Stimulated activated CD4-positive, alpha-beta T cell treated with anti-CD3 and anti-CD28 coated beads, Interleukin-1b, Interleukin-23, amount 100 ng/mL, for 1 hour (primary cell): ENCODE results near the gene KIAA0513.
A peak's percentile ranks its signal among the peaks of the same experiment; 100 is the strongest.

Experiments
- DNase-seq, 2 donors: peaks; one replicate each; pipeline ENCODE4 v3.0.0-alpha.2; 2020; ENCODE audit warnings: low read depth in 2 of 2

KIAA0513 gene

DNA sequence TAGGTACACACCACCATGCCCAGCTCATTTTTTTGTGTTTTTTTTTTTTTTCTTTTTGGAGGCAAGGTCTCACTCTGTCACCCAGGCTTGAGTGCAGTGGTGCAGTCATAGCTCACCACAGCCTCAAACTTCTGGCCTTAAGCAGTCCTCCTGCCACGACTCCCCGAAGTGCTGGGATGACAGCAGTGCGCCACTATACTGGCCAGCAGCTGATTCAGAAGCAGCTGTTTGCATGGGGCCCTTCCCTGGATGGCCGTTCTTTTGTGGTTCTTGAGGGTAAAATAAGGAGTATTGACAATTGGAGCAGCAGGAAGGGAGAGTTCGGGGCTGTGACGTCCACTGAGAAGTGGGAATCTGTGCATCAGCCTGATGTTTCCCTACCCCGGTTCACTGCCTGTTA is 41.6 kb downstream of the KIAA0513 start:
- DNase-seq = no peak

- DNase-seq = no peak
These were observed 44.7 kb downstream of the KIAA0513 start for GRCh38 chr16:85072076-85072860.

DNA sequence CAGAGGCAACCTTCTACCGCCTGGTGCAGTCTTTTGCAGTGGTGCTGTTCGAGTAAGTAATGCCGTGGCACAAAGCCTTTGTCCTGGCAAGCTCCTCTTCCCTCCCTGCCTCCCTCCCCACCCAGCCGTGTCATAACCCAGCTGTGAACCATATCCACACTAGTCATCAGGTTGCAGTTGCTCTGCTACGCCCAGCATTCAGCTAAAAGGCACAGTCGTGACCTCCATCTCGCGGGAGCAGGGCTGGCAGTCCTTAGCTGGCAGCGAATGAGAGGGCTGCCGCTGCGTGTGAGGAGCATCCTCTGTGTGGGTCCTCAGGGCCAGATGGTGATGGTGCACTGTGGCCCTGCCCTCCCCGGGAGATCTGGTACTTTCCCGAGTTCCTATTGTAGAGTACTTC is 45.4 kb downstream of the KIAA0513 start:
- no peak for DNase-seq

DNA sequence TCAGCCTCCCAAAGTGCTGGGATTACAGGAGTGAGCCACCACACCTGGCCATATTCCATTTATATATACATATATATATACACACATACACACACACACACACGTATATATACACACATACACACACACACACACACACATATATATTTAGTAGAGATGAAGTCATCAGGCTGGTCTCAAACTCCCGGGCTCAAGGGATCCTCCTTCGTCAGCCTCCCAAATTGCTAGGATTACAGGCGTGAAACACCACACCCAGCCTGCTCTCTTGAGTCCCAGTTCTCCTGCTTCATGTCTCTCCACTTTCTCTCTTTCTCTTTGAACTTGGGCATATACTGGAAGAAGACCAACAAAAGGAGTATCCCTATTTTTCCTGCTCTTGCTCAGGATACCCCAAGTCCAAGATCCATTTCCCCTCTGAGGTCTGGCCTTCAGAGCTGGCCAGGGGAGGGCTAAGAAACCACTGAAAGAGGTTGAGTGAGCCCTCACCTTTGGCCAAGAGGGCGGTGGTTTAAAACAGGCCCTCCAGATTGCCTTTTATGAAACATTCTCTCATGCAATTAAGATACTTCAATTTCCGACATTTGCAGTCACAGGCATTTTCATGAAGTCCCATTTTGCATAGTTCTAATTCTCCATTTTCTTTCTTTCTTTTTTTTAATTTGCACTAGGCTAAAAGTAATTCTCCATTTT is 46.8 kb downstream of the KIAA0513 start:
- DNase-seq = no peak

GRCh38 chr16:85075236-85075924 is 47.8 kb downstream of the KIAA0513 start:
- DNase-seq = no peak

GRCh38 chr16:85077039-85077438 is 49.4 kb downstream of the KIAA0513 start:
- no peak for DNase-seq

DNA sequence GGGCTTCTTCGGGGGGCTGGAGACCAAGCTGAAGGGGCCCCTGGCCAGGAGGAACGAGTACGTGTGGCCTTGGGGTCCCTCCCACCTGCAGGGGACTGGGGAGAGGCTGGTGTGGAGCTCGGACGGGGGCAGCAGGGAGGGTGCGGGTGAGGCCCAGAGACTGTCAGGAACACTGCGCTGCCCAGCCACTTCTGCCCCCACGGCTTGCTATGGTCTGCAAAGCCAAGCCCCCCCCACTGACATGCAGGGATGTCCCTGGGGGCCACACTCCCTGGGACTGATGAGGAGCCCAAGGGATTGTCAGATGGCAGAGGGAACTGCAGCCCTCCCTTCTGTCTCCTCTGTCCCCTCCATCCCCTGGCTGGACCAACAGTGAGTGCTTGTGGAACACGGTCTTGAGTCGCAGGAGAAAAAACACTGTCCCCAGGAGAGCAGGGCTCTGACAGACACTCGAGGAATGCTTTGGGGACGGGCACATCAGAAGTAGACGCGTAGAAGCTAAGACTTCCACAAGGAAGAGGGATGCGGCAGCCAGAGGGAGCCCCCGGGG is 50.1 kb downstream of the KIAA0513 start:
- no peak for DNase-seq

- DNase-seq = no peak
These were observed 50.6 kb downstream of the KIAA0513 start for GRCh38 chr16:85078226-85078625.

GRCh38 chr16:85078952-85079351 is 51.4 kb downstream of the KIAA0513 start:
- DNase-seq = no peak

GRCh38 chr16:85079785-85080570 is 52.4 kb downstream of the KIAA0513 start:
- no peak for DNase-seq

- no peak for DNase-seq
These were observed 53.4 kb downstream of the KIAA0513 start for GRCh38 chr16:85081038-85081437.

DNA sequence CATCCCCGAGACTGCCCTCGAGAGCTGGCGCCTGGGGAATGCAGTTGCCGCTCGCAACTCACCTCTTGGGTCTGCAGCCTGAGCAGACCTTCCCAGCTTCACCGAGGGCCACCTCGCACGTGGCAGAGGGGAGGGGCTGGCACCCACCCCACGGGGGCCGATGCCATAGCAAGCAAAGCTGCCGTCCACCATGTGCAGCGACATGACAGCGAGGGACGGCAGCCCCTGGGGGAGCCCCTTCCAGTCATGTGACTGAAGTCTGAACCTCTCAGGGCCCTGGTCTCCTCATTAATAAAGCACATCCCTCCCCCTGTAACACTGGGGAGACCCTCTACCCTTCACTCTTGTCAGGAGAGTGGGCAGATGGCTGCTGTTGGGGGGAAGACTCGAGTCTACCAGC is 54.2 kb downstream of the KIAA0513 start:
- DNase-seq = no peak

DNA sequence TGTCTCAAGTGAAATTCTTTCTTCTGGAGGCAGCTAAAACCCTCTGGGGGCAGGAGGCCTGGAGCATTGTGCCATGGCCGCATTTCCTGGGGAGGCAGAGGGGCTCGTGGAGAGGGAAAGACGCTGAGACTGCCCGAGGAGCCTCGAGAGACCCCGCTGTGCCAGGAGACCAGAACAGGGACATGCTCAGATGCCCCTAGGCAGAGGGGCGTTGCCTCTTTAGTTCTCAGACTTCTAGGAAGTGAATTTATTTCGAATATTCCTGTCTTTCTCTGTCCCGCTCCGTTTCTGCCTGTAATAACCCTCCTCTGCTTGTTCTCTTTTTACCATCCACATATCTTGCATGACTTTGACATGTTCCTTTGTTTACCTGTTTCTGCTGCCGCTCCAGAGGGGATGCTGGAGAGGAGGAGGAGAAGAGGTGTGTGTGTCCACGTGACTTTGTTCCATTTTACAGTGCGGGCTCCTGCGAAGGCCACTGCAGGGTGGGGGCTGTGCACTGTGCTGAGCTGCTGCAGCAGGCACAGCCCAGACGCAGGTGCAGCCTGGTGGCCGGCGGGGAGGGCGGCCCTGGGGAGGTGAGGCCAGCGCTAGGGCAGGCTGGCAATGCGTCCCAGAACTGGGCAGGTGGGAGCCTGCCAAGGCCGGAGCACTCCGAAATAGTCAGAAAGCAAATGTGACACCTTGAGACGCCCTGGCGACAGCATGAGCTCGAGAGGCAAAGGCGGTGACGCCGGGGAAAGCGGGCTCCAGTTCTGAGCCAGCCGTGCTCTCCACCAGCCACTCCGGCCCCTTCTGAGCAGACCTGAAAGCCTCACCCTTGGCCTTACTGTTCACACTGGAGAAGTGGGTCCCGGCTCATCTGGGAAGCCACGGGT is 54.8 kb downstream of the KIAA0513 start:
- DNase-seq = no peak

DNA sequence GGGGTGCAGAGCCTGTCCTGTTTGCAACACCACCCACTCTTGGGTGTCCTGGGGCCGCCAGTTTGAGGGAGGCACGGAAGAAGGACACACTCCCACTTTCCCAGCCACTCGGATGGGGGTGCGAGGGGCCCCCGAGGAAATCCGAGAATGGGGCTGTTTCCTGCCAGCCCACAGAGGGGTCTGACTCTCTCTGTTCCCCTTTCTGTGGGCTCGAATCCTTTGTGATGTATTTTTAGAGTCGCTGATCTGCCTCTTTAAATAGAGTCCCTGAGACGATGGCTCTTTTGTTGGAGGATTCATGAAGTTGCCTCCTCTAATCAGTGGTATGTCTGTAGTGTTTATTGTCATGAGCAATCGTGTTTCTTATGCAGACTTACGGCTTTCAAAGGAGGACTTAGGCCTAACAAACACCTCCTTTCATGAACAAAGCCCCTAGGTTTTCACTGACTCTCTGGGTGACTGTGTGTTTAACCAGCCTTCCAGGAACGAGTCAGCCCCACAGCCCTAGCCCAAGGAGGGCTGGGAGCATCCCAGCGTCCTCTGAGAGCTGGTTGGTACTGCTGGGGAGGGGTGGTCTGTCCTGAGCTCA is 55.5 kb downstream of the KIAA0513 start:
- DNase-seq = no peak

- no peak for DNase-seq
These were observed 57.4 kb downstream of the KIAA0513 start for GRCh38 chr16:85084841-85085510.

DNA sequence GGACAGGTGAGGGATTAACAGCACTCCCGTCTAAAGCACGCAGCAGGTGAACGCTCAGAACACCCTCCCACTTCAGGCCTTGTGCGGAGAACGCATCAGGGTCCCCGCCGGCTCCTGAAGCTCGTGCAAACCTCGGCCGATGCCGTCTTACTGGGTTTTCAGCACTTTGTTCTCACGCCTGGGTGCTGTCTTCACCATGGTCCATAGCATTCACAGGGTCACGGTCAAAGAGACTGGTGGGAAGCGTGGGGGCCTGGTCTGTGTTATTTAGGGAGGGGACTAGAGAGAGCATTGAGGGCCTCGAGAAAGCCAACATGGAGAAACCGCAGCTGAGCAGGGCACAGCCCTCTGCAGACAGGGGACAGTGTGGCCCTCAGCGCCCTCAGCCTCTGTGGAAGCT is 58.1 kb downstream of the KIAA0513 start:
- no peak for DNase-seq

- DNase-seq = peak; percentile 59 to 63
These were observed 59.0 kb downstream of the KIAA0513 start for GRCh38 chr16:85086347-85087291.

DNA sequence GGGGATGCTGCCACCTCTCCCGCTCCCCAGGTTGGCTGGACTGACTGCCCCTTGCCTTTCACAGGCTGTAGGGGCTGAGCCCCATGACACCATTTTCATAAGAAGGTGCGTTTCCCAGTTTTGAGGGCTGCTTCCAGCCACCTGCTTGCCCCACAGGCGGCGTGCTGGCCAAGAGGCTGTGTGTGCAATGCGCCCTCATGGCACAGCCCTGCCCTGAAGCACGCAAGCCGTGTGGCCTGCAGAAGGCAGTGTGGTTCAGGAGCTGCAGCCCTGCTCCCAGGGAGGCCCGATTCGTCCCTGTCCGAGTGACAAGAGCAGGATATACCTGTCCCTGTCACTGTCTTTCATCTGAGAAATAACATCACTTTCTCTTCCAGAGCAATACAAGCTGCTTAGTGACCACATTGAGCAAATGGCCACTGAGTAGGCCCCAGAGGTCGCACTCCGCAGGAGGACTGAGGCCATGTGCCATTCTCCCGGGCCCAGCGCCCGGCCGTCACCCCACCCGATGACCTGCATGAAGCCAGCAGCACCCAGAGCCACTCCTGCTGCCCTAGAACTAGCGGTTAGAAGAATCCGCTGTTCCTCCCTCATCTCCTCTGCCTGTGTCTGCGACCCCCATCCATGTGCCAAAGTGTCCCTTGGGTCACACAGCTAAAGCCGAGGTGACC is 60.4 kb downstream of the KIAA0513 start:
- no peak for DNase-seq
